HepG2 (cell line): ENCODE measurements around the gene TEX22. TPM values are rescaled to one million over a fixed set of nuclear protein-coding genes. Genes with fewer than 3 reads are reported as not detected.

Source experiments
- ATAC-seq: fragments of 200-7000 bp; cut with Tn5 transposase; 3 replicates; pipeline ENCODE4 v1.9.1; 2020; ENCODE audit warnings: mild to moderate bottlenecking, moderate library complexity
- BruUV-seq: library from RNA; stranded (reverse); fragments of 400-500 nt; replicated peaks from 2 replicates; lab custom pipeline; 2021; lab: Mats Ljungman, UMichigan
- CTCF ChIA-PET: fragments of 300-600 bp; formaldehyde crosslinking; extraction: SDS; loops from one replicate; lab custom pipeline; 2021; ENCODE audit warnings: low total read pairs, inconsistent platforms, low intra/inter-chr PET ratio; lab: Yijun Ruan, JAX
- POLR2A ChIA-PET: fragments of 350-600 bp; sonication (Branson Sonifier 250); formaldehyde crosslinking; loops from one replicate; lab custom pipeline; 2020; ENCODE audit warnings: antibody characterized with exemption, inconsistent platforms; lab: Yijun Ruan, JAX
- DNase-seq: peaks from one replicate; pipeline ENCODE4 v3.0.0-alpha.2; 2015; ENCODE audit warnings: low spot score
- FAIRE-seq: peaks from 3 replicates; lab custom pipeline; 2011; peaks lifted over from hg19 to GRCh38; lab: Jason Lieb, UNC
- H2AFZ ChIP-seq: one replicate; pipeline ENCODE4 v1.6.1; 2011; ENCODE audit warnings: low read length, inconsistent platforms
- H3K27ac ChIP-seq: fragments of 300-600 bp; 3 replicates; pipeline ENCODE4 v1.8.0; 2011; ENCODE audit warnings: mixed run types, mild to moderate bottlenecking, mixed read lengths, low read length, inconsistent platforms; ENCODE audit not compliant: insufficient read depth; ENCODE audit errors: extremely low read length
- H3K27me3 ChIP-seq, 2 experiments: fragments of 200-600 bp in 1 of 2; 2 replicates in 1 of 2; 3 replicates in 1 of 2; pipeline versions ENCODE4 v1.6.0 to v1.8.0; 2011; ENCODE audit warnings: low read length in 2 of 2, mild to moderate bottlenecking in 2 of 2, moderate library complexity in 2 of 2, inconsistent platforms in 1 of 2; ENCODE audit not compliant: insufficient read depth in 2 of 2, control insufficient read depth in 1 of 2
- H3K36me3 ChIP-seq, 2 experiments: fragments of 200-600 bp in 1 of 2; replicated peaks in 1 of 2; 2 replicates in 1 of 2; 3 replicates in 1 of 2; pipeline versions ENCODE4 v1.5.1 to v1.8.0; 2011; ENCODE audit warnings: low read length in 2 of 2, inconsistent platforms in 1 of 2; ENCODE audit not compliant: insufficient read depth in 2 of 2, control insufficient read depth in 1 of 2
- H3K4me1 ChIP-seq: 2 replicates; pipeline ENCODE4 v1.5.1; 2012; ENCODE audit warnings: low read length, inconsistent platforms; ENCODE audit not compliant: insufficient read depth
- H3K4me2 ChIP-seq: 2 replicates; pipeline ENCODE4 v1.6.0; 2011; ENCODE audit warnings: low read depth, low read length, inconsistent platforms
- H3K4me3 ChIP-seq, 3 experiments: fragments of 200-600 bp in 1 of 3; sonication (generic), shearing (Covaris generic) in 1 of 3; replicated peaks in 1 of 3; 2 replicates each; pipeline ENCODE4 v1.5.1; 2011 to 2016; ENCODE audit warnings: low read length in 3 of 3, inconsistent platforms in 2 of 3, low read depth in 2 of 3, mild to moderate bottlenecking in 2 of 3, control low read depth in 1 of 3, mixed read lengths in 1 of 3; ENCODE audit not compliant: insufficient read depth in 1 of 3
- H3K79me2 ChIP-seq: one replicate; pipeline ENCODE4 v1.6.1; 2011; ENCODE audit warnings: low read length, inconsistent platforms; ENCODE audit not compliant: insufficient read depth
- H3K9ac ChIP-seq: 2 replicates; pipeline ENCODE4 v1.6.0; 2011; ENCODE audit warnings: mild to moderate bottlenecking, low read depth, low read length, inconsistent platforms; ENCODE audit not compliant: insufficient read depth
- H3K9me3 ChIP-seq: 2 replicates; pipeline ENCODE4 v1.5.1; 2012; ENCODE audit warnings: mild to moderate bottlenecking, low read length
- H4K20me1 ChIP-seq: 2 replicates; pipeline ENCODE4 v1.6.0; 2011; ENCODE audit warnings: inconsistent platforms, mild to moderate bottlenecking, low read length, moderate library complexity; ENCODE audit not compliant: insufficient read depth
- AGO2 ChIP-seq: fragments of 200-400 bp; formaldehyde crosslinking; optimal IDR thresholded peaks from 2 replicates; pipeline ENCODE3; 2017; ENCODE audit warnings: mild to moderate bottlenecking, low read depth, low read length, moderate library complexity
- CREB3 ChIP-seq: sonication (generic); formaldehyde crosslinking; IDR thresholded peaks from 2 replicates; pipeline ENCODE4 v1.5.0; 2020; ENCODE audit warnings: missing genetic modification reagents
- FOSL2 ChIP-seq: sonication (generic); formaldehyde crosslinking; IDR thresholded peaks from 2 replicates; pipeline ENCODE4 v1.4.0; 2020; ENCODE audit warnings: missing genetic modification reagents
- FOXP4 ChIP-seq: sonication (generic); formaldehyde crosslinking; IDR thresholded peaks from 2 replicates; pipeline ENCODE4 v1.4.0; 2020; ENCODE audit warnings: missing genetic modification reagents
- NCOR1 ChIP-seq: fragments of 200-600 bp; sonication (generic); IDR thresholded peaks from 2 replicates; pipeline ENCODE4 v1.7.0; 2017; ENCODE audit warnings: antibody characterized with exemption, low read length, borderline replicate concordance
- PHF20 ChIP-seq: sonication (generic); formaldehyde crosslinking; IDR thresholded peaks from 2 replicates; pipeline ENCODE4 v1.5.0; 2020; ENCODE audit warnings: mild to moderate bottlenecking, missing genetic modification reagents
- POLR2G ChIP-seq: fragments of 200-400 bp; formaldehyde crosslinking; IDR thresholded peaks from 2 replicates; pipeline ENCODE4 v1.6.1; 2018; ENCODE audit warnings: mild to moderate bottlenecking, low read depth, low read length, moderate library complexity
- RFX5 ChIP-seq: IDR thresholded peaks from 2 replicates; pipeline ENCODE4 v1.6.1; 2011; ENCODE audit warnings: low read depth, low read length, improper control_type of control experiment
- TEF ChIP-seq: sonication (generic); formaldehyde crosslinking; IDR thresholded peaks from 2 replicates; pipeline ENCODE4 v1.5.0; 2020; ENCODE audit warnings: missing genetic modification reagents
- ZNF207 ChIP-seq: fragments of 450-650 bp; IDR thresholded peaks from 2 replicates; pipeline ENCODE4 v1.6.1; 2016; ENCODE audit warnings: antibody characterized with exemption, borderline replicate concordance
- ZNF3 ChIP-seq: IDR thresholded peaks from 2 replicates; pipeline ENCODE4 v1.7.0; 2017; ENCODE audit warnings: inconsistent platforms
- ZNF580 ChIP-seq: IDR thresholded peaks from 2 replicates; pipeline ENCODE4 v1.6.1; 2016; ENCODE audit warnings: low read depth, borderline replicate concordance
- whole genome bisulfite sequencing: methylation state at CpG from one replicate; pipeline ENCODE4 v1.1.6; 2017; ENCODE audit warnings: low lambda C conversion rate; 5-methylcytosine and 5-hydroxymethylcytosine counted together
- in situ Hi-C: cut with HindIII; loops from 2 replicates; pipeline ENCODE4 v1.10.0; 2017; ENCODE audit warnings: low pct_unique_long_range_greater_than_20kb; ENCODE audit not compliant: extremely low pct_ligation_motif_present
- intact Hi-C: fragments of 100-400 bp; cut with micrococcal nuclease; formaldehyde crosslinking; loops from one replicate; pipeline ENCODE4 v1.10.0; 2022; ENCODE audit not compliant: unreplicated experiment
- polyA plus RNA-seq, 8 experiments: library from polyadenylated mRNA; depleted of rRNA in 3 of 8; stranded (reverse) in 7 of 8; unstranded in 1 of 8; fragments of >200 nt; fragmentation: Illumina TruSeq in 4 of 8; extraction: Trizol in 4 of 8; gene quantifications; 2 replicates each; pipeline versions ENCODE4 v1.2.1 to v1.2.3, GENCODE V29; 2011 to 2016; ENCODE audit warnings: low read depth in 4 of 8, missing spikeins in 1 of 8, mixed read lengths in 1 of 8; ENCODE audit not compliant: insufficient read depth in 1 of 8
- total RNA-seq, 5 experiments: library from RNA; depleted of rRNA; stranded (reverse); fragments of >200 nt; fragmentation: Illumina TruSeq; extraction: Trizol; gene quantifications; 2 replicates each; pipeline ENCODE4 v1.2.3, GENCODE V29; 2016; ENCODE audit warnings: low read depth in 1 of 5

Gene TEX22
- total and polyA plus RNA-seq, 2 of the 13 experiments (the other 11 are each of a cell fraction or from before 2014, with no cell fraction given), result 0.07 to 0.27 TPM

- Histone ChIP-seq H4K20me1 (0 out of 2 replicates have a peak, but pooled peaks cover 3% of the 10 kb centered on the region), H3K9me3 (no peaks in the 10 kb centered on the region), H3K36me3 (peaks cover 10 to 35% of the 10 kb centered on the region in 2 experiments), H3K4me3 (no peak overlapping the region), H3K27ac (no peak overlapping the region), H3K9ac (no peak overlapping the region), H3K27me3 (no peaks in the 10 kb centered on the region), H3K4me1 (no peaks in the 10 kb centered on the region), H2AFZ (no peak overlapping the region), H3K79me2 (peaks cover 33% of the 10 kb centered on the region), H3K4me2 (no peak overlapping the region)
- ATAC-seq (peak; percentile 7; the same call in 1 of the 3 replicates), FAIRE-seq (no peak), DNase-seq (no peak)
- ChIA-PET CTCF (no interaction called here), POLR2A (no interaction called here)
- intact Hi-C loops (no loop called here), in situ Hi-C loops (no loop called here)
- BruUV-seq, result no TSS peak
- 86% methylated on average over 9 of the region's 11 CpGs for WGBS
- TF ChIP-seq TEF (CRISPR knock-in tag), result no peak
- no peak for TF ChIP-seq NCOR1
- no peak for TF ChIP-seq CREB3 (CRISPR knock-in tag)
- TF ChIP-seq AGO2, result peak; percentile 32
Observed at GRCh38 chr14:105439179-105439578, 40.8 kb downstream of the TEX22 start.

DNA sequence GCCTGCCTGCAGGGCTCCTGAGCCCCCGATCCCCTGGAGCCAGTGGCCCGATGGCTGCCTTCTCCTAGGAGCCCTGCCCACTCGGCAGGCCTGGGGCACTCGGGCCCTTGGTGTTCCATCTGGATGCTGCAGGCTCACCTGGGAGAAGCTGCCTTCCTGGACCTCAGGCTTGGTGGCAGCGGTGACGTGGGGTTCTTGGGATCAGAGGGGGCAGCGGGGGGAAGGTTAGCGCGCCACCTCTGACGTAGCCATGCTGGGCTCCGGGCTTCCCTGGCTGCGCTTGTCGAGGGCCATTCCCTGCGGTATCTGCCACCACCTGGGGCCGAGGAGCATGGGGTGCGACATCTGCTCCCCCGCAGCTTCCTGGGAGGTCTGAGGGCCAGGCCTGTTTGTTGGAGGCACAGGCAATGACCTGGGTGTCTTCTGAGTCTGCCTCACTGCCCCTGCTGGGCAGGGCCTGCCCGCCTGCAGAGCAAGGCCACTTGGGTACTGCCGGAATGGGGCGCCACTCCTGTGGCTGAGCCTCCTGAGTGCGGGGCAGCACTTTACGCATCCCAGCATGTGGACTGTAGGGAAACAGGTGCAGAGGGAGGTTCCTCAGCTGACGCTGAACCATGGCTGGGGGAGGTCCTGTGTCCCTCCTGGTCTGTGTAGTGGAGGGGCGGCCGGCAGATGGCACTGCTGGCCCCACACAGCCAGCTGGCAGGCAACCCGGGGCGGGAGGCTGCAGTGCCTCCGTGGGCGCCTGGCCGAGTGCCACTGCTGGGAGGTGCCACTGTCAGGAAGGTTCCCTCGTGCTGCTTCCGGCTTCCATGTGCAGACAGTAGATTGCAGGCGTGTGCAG lies 41.6 kb downstream of the TEX22 start:
- Histone ChIP-seq H3K4me1 (no peaks in the 10 kb centered on the region), H3K36me3 (peaks cover 10 to 35% of the 10 kb centered on the region in 2 experiments), H3K9me3 (no peaks in the 10 kb centered on the region), H3K79me2 (peaks cover 29% of the 10 kb centered on the region), H3K27me3 (no peaks in the 10 kb centered on the region), H2AFZ (no peak overlapping the region), H3K9ac (no peak overlapping the region), H3K4me2 (no peak overlapping the region), H4K20me1 (0 out of 2 replicates have a peak, but pooled peaks cover under 1% of the 10 kb centered on the region), H3K4me3 (no peak overlapping the region), H3K27ac (no peak overlapping the region)
- no TSS peak for BruUV-seq
- no peak for DNase-seq
- ATAC-seq, result peak; percentile 12
- intact Hi-C loops (no loop called here), in situ Hi-C loops (no loop called here)
- ChIA-PET POLR2A (no interaction called here), CTCF (no interaction called here)
- FAIRE-seq, result no peak
- 100% methylated on average over 4 of the region's 33 CpGs for WGBS
- TF ChIP-seq POLR2G, result peak; percentile 53; the same call in 1 of the 2 replicates
- TF ChIP-seq ZNF3 (CRISPR knock-in tag), result no peak
- no peak for TF ChIP-seq FOXP4
- no peak for TF ChIP-seq RFX5
- TF ChIP-seq FOSL2, result no peak
- TF ChIP-seq PHF20, result no peak
- TF ChIP-seq ZNF207, result no peak
- TF ChIP-seq ZNF580 (CRISPR knock-in tag), result no peak
